WERI-Rb-1 (cell line): Measurements from ENCODE around the gene ANKRD24.
"Not testable (repeated sequence)": the region's sequence is repeated elsewhere in the genome, so short reads cannot be mapped to it uniquely, and the experiment has no call there.

Experiments
- DNase-seq: peaks from one replicate; pipeline ENCODE4 v3.0.0-alpha.2; 2020
- H3K27ac ChIP-seq: fragments of 250-450 bp; sonication (Bioruptor Pico); 2 replicates; pipeline ENCODE4 v1.5.1; 2020; ENCODE audit warnings: mild to moderate bottlenecking, moderate library complexity
- H3K27me3 ChIP-seq: fragments of 250-450 bp; sonication (Bioruptor Pico); 2 replicates; pipeline ENCODE4 v1.5.1; 2021; ENCODE audit warnings: mild to moderate bottlenecking, low read depth, moderate library complexity; ENCODE audit not compliant: insufficient read depth, severe bottlenecking
- H3K36me3 ChIP-seq: fragments of 250-450 bp; sonication (Bioruptor Pico); 2 replicates; pipeline ENCODE4 v1.5.1; 2020; ENCODE audit warnings: mild to moderate bottlenecking, moderate library complexity
- H3K4me3 ChIP-seq: 2 replicates; pipeline ENCODE4 v1.5.1; 2011; ENCODE audit warnings: low read depth, mild to moderate bottlenecking, control low read depth, low read length
- H3K9me3 ChIP-seq: fragments of 250-450 bp; sonication (Bioruptor Pico); 2 replicates; pipeline ENCODE4 v1.5.1; 2021; ENCODE audit warnings: mild to moderate bottlenecking, moderate library complexity; ENCODE audit not compliant: severe bottlenecking
- CTCF ChIP-seq: IDR thresholded peaks from 2 replicates; pipeline ENCODE4 v1.5.1; 2011; ENCODE audit warnings: low read depth, mild to moderate bottlenecking, control low read depth, inconsistent platforms, low read length

The ANKRD24 gene

DNA sequence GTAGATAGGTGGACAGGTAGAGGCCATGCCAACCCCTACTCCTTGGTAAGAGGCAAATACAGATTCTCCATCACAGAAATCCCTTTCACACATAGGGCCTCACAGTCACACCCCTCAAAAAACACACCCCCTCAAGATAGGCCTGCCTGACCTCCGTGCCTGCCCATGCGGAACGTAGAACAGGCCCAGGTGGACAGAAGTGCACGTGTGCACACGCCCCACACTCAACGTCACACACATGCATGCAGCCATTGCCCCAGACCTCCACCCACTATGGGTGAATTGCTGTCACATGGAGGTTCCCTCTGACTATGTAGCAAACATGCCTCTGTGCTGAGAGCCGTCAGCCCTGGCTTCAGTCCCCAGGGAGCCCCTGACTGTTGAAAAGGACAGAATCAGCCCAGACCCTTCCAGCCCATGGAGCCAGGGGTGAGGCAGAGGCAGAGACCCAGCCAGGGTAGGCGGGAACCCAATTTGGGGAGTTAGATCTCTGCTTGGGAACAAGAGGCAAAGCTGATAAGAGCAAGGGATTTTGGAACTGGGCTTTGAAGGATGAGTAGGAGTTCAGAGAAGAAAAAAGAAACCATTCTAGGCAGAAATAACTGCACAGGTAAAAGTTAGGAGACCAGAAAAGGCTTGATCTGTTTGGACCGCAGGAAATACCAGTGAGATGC, 3.1 kb downstream of the ANKRD24 start:
- Histone ChIP-seq H3K36me3 (peaks cover under 1% of the 10 kb centered on the region), H3K4me3 (no peak overlapping the region), H3K27ac (no peak overlapping the region), H3K9me3 (no peaks in the 10 kb centered on the region), H3K27me3 (no peaks in the 10 kb centered on the region)
- no peak for DNase-seq
- TF ChIP-seq CTCF = no peak

DNA sequence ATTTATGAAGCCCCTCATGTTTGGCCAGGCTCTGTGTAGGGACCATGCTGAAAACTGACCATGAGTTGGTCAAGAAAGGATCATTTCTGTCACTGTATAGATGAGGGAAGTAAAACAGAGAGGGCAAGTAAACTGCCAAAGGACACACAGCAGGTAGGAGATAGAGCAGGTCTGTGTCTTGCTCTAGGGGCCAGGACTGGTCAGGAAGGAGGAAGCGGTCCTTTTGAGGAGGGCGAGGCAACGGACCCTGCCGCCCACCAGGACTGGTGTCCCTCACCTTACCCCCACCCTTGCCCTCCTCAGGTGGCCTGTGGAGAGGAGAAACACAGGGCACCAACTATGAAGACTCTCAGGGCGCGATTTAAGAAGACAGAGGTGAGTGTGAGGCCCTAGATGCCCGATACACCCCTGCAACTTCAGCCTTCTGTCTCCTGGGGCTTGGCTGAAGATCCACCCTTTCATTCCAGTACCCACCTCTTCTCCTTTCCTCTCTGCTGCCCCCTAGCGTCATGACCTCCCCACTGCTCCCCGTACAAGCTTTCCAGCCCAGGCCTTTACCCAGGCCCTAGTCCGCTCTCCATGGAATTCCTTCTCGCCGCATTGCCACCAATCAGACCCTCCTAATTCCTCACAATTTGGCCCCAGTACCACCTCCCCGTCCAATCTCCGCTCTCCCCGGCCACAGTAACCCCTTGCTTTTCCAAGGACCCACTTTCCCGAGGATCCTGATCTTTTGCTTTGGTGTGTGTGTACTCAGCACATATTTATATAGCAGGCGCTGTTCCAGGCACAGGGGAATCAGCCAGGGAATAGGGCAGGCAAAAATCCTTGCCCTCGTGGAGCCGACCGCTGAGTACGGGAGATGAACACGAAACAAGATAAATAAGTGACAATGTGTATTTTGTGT, 3.9 kb downstream of the ANKRD24 start:
- DNase-seq = peak; percentile 90
- no peaks in the 10 kb centered on the region for H3K9me3 ChIP-seq
- H3K27ac ChIP-seq = 0 out of 2 replicates have a peak overlapping the region, but pooled peaks have one; percentile 24
- H3K36me3 ChIP-seq = no peaks in the 10 kb centered on the region
- no peak overlapping the region for H3K4me3 ChIP-seq
- H3K27me3 ChIP-seq = no peaks in the 10 kb centered on the region
- peak; percentile 90 for TF ChIP-seq CTCF

DNA sequence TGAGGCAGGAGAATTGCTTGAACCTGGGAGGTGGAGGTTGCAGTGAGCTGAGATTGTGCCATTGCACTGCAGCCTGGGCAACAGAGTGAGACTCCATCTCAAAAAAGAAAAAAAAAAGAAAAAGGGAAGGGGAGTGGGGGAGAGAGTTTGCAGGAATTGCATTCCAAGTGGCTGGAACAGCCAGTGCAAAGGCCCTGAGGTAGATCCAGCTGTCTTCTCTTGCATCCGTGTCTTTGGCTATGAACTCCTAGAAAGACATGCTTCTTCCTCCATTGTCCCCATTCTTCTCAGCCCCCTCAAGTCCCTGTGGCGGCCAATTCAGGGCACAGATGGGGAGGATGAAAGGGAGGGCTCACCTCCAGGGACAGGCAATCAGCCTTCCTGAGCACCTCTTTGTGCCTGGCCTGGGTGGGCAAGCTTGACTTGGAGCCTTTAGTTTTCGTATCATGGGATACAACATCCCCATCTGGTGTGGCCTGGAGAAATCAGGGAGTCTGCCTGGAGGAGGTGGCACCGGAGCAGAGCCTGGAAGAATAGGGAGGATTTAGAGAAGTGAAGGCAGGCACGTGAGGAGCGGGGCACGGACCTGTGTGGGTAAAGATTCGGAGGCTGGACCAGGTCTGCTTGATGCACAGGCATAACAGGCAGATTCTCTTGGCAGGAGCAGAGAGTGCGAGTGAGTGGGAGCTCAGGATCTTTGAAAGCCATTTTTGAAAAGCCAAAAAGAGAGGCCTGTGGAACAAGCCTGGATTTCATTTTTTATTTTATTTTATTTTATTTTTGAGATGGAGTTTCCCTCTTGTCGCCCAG, 5.0 kb downstream of the ANKRD24 start:
- Histone ChIP-seq H3K4me3 (no peak overlapping the region), H3K27ac (no peak overlapping the region)
- no peak for TF ChIP-seq CTCF

GRCh38 chr19:4189641-4190040, 7.2 kb downstream of the ANKRD24 start:
- no peaks in the 10 kb centered on the region for H3K36me3 ChIP-seq
- no peak overlapping the region for H3K4me3 ChIP-seq
- no peaks in the 10 kb centered on the region for H3K9me3 ChIP-seq
- no peak for TF ChIP-seq CTCF
- no peak overlapping the region for H3K27ac ChIP-seq
- no peaks in the 10 kb centered on the region for H3K27me3 ChIP-seq
- no peak for DNase-seq

More for the DNA sequence above, 5.0 kb downstream of the ANKRD24 start:
- H3K27me3 ChIP-seq = no peaks in the 10 kb centered on the region
- H3K36me3 ChIP-seq = no peaks in the 10 kb centered on the region
- DNase-seq = no peak
- no peaks in the 10 kb centered on the region for H3K9me3 ChIP-seq

- H3K4me3 ChIP-seq, DNase-seq, H3K36me3 ChIP-seq, H3K27me3 ChIP-seq, H3K9me3 ChIP-seq, H3K27ac ChIP-seq: not testable (repeated sequence)
These were observed 10.0 kb downstream of the ANKRD24 start for GRCh38 chr19:4192537-4192936.

DNA sequence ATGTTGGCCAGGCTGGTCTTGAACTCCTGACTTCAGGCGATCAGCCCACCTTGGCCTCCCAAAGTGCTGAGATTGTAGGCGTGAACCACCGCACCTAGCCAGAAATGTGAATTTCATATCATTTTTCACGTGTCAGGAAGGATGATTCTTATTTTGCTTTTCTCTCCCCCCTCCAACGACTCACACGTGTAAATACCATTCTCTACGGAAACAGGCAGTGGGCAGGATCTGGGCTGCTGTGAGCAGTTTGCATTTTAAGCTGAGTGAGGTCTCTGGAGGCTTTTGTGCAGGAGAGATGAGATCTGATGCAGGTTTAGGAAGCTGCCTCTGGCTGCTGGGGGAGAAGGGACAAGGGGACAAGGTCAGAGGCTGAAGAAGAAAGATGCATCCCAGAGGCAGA, 11.9 kb downstream of the ANKRD24 start:
- peaks cover 4% of the 10 kb centered on the region for H3K27me3 ChIP-seq
- no peak overlapping the region for H3K4me3 ChIP-seq
- no peaks in the 10 kb centered on the region for H3K9me3 ChIP-seq
- no peak for DNase-seq
- H3K27ac ChIP-seq = no peak overlapping the region
- no peak for TF ChIP-seq CTCF
- no peaks in the 10 kb centered on the region for H3K36me3 ChIP-seq
